Epidermal melanocyte (primary cell): ENCODE measurements around the gene KIAA0040.

Source experiments
- DNase-seq: peaks from one replicate; pipeline ENCODE4 v3.0.0; 2011; ENCODE audit warnings: low spot score; ENCODE audit not compliant: insufficient read length

The KIAA0040 gene

GRCh38 chr1:175171036-175171913 lies 21.3 kb downstream of the KIAA0040 start:
- no peak for DNase-seq

- DNase-seq, result no peak
Observed at GRCh38 chr1:175169286-175170018, 23.1 kb downstream of the KIAA0040 start.

- DNase-seq, result no peak
Observed at GRCh38 chr1:175168782-175169181, 23.8 kb downstream of the KIAA0040 start.

DNA sequence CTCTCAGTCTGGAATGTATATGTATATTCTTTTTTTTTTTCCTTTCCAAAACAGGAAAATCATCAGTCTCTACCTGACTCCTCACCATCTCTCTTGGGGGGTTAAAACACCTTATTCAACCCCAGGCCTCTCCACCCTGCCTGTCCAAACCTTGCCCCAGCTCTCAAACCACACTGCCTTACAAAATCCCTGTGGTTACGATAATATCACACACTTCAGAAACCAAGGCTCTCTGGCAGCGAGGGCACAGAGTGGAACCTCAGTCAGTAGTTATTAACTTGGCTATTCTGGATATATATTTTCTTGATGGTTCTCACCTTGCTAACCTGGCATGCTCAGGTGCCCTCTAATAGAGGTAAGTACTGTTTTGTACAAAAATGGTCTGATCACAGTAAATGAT lies 24.7 kb downstream of the KIAA0040 start:
- DNase-seq, result no peak

DNA sequence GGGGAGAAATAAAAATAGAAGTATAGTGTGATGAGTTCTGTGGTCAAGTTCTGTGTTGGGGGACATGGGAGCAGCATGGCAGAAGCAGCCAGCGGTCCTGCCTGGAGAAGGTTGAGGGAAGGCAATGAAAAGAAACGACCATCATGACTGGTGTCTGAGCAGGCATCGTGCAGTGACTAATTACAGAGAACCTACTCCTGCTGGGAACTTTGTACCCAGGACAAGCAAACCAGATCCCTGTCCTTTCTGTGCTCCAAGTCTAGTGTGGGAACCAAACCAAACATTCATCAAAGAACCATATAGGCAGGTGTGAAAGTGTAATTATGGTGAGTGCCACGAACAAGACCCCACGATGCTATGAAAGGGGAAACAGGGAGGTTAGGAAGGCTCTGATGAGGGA lies 25.8 kb downstream of the KIAA0040 start:
- no peak for DNase-seq

DNA sequence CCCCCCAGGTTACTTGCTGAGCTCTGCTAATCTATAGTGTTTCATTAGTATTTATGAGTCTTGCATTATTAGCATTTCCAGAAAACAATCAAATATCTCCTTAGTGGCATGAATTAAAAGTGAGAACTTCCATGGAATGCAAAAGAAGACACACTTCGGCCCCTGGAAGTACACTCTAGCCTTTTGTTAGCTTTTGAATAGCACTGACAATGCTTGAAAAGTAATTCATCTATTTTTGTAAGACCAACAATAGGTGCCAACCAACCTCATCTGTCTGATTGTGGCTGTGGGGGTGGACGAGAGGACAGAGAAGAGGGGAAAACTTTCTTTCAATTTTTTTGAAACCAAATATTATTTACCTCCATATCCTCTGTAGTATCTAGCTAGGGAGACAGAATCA lies 27.8 kb downstream of the KIAA0040 start:
- no peak for DNase-seq

DNA sequence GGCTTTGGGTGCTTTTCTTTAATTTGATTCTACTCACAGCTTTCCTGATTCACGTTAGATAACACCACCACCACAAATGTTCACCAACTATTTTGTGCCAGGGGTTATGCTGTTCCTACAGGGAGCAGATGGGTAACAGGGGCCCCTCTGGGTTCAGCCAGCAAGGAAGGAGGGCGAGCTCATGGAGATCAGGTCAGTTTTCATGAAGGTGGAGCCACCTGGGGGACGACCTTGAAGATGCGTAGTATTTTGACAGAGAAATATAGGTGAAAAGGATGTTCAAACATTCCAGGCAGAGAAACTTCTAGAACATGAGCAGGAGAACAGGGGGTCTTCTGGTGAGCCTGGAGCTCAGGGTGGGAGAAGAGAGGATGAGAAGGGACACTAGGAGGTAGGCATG lies 28.9 kb downstream of the KIAA0040 start:
- no peak for DNase-seq

- no peak for DNase-seq
Observed at GRCh38 chr1:175162955-175163354, 29.6 kb downstream of the KIAA0040 start.

DNA sequence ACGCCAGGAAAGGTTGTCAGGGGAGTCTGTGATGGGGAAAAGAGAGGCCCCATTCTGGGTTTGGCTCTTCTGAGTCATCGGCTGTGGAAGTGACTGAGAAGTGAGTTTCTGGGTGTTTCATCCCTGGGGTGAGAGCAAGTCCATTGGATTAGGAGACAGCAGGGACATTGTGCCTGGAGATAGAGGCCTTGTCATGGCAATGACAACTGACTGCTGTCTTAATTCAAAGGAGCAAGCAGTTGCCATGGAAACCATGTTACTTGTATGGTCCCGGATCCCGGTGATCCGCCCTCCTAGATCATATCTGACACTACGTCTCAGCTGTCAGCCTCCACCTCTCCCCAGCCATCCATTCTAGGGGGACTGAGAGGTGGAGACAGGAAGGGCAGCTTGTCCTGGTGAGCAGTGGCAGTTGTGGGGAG lies 34.4 kb downstream of the KIAA0040 start:
- DNase-seq, result no peak

- no peak for DNase-seq
Observed at GRCh38 chr1:175157200-175157599, 35.4 kb downstream of the KIAA0040 start.

DNA sequence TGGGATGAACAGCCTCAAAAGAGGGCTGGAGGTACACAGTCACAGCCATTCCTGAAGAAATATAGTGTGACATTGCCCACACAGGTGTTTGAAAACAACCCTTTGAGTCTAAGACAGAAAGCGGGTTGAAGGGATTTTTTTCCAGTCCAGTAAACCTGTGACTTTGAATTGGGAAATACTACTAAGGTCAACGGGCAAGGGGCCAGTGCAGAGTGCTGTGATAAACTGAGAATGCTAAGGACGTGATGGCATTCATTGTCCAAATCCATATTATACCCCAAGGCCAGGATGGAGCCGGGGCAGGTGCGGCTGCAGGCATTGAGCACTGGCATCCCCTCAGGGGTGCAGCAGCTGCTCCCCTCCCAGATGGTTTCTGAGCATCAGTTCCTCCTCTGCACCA lies 36.6 kb downstream of the KIAA0040 start:
- DNase-seq, result no peak

DNA sequence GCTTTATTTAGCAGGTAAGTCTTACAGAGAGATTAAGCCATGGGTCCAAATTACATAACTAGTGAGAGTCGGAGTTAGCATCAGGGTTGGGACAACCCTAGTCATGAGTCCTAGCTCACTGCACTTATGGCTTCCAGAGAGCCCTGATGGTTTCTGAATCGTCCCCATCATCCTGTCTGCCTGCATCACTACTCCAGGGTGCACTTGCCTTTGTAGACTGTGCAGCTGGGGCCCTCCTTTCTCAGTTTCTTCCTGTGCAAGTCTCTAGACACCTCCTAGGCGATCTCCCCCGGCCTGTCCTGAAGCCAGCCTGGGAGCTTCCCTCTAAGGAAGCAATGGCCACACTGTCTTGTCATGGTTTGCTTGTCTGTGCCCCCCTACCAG lies 37.1 kb downstream of the KIAA0040 start:
- no peak for DNase-seq

DNA sequence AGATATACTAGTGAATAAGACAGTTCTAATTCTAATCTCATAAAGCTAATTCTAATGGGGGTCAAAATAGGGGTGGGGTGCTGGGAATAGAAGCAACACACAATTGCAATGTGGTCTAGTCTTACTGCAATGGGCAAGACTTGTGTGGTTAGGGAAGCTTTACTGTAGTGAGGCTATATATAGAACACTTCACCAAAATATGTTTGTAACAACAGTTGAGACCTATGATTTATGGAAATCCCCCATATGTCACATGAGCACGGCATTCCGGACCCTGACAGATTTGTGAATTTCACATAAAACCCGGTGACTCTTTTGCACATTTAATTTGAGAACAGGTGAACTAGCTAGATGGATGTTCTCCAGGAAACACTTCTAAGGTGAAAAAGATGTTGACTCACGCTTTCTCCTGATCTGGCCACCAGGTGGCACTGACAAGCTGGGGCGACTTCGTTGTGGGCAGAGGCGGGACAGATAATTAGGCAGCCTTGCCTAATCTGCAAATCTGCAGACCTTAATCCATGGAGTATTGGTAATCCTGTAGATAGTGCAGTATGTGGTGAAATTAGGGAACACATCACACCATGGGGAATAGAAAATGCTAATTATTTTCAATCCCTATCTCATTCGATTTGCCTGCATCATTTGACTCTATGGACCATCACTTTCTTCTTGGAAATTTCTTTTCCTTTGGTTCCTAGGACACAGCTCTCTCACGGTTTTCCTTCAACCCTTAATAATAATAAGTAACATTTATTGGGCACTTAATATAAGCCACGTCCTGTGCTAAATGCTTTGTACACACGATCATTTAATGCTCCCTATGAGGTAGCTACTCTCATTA lies 37.7 kb downstream of the KIAA0040 start:
- DNase-seq, result peak; percentile 33

DNA sequence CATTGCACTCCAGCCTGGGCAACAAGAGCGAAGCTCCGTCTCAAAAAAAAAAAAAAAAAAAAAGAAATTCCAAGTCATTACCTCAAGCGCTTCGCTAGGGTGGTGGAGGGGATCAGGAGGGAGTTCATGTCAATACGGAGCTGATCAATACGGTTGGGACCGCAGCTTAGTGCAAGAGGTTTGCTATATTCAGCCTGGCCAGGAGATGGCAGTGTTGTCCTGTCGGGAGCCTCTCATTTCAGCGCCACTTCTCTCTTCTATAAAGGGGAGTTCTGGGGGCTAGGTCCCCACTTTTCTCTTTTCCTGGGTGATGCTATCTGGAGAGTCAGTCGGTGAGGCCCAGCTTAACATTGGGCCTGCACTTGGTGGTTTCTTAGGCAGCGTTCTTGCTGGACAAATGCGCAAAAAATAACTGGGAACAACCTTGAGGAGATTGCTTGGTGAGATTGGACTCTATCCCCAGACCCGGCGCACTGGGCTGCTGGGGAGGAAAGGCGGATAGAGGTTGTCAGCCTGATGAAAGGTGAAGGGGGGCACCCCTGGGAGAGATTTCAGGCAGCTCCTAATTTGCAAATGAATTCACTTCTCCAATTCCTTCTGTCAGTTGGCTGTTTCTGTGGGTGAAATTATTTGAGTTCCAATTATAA lies 40.4 kb downstream of the KIAA0040 start:
- DNase-seq, result peak; percentile 44

DNA sequence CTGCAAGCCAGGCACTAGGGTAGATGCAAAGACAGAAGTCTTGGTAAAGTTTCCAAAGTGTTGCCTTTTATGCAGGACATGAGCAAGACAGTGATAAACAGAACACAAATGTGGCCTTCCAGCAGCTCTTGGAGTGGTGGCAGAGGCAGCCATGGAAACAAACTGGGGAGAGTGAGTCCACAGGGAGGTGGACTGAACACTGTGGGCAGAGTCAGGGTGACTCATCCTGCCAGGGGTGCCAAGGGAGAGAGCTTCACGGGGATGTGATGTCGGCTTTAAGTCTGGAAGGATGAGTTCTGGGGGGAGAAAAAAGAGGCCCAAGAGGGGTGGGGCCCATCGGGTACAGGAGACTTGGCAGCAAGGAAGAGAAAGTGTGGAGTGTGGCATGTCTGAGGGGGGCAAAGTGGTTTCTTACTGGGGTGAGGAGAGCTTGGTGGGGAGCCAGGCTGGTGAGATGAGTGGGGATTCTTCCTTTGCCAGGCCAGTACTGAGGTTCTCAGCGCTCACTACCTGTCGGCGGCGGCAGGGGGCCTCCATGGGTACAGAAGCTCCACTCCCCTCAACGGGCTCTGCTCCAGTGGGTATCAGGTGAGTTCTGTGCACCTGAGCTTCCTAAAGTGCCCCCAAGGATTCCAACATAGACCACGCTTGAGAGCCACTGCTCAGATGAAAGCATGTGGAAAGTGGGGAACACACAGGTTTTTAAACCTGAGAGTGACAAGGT lies 41.8 kb downstream of the KIAA0040 start:
- no peak for DNase-seq

DNA sequence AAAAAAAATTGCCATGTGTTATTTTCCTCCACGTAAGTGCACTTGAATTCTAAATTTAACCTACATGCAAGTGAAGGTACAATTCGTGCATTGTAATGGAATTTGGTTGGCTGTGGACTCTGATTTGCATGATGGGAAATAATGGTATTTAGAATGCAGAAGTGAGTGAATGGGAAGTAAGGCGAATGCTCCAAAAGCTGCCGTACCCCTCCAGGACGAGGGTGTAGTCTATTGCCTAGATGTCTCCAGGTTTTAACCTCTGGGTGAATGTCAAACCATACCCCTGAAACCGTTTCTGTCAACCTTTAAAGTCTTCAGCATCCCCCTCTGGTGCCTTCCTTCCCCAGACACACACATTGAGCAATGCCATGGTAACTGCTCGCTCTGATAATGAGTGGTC lies 44.5 kb downstream of the KIAA0040 start:
- DNase-seq, result no peak

- no peak for DNase-seq
Observed at GRCh38 chr1:175147569-175147968, 45.0 kb downstream of the KIAA0040 start.

GRCh38 chr1:175146529-175147213 lies 45.9 kb downstream of the KIAA0040 start:
- peak; percentile 33 for DNase-seq

DNA sequence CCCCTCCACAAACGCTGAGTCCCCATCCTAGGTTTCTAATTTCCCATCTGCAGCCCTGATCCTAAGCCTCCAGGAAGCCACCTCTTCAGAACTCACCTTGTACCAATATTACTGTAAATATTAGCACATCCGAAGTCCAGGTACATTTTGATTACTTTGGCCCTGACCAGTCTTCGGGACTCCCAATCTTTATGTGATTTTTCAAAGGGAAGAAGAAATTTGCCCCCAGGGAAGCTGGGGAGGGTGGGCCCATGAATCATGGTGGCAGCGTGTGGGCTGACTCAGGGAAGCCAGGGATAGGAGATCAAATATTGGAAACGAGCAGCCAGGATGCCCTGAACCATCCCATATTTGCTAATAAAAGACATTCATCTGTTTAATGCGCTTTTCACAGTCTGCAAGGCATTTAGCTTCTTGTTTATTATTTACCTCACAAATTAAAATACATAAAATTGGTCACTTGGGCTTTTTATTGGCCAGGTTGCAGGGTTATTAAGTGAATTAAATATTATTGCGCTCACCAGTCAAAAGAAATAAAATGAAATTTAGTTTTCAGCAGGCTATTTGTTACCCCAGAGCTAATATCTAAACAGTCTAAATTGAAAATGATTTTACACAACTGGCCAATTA lies 46.6 kb downstream of the KIAA0040 start:
- no peak for DNase-seq

DNA sequence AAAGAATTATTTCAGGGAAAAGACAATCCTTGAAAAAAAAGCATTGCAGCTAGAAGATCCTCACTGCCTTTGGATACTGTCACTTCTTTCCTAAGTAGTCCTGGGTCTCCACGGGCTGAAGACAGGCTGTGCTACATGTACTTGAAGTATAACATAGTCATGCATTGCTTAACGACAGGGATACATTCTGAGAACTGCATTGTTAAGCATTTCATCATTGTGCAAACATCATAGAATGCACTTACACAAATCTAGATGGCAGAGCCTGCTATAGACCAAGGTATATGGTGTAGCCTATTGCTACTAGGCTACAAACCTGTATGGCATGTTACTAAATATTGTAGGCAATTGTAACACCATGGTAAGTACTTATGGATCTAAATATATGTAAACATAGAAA lies 54.0 kb downstream of the KIAA0040 start:
- DNase-seq, result no peak
